ENCODE data around the gene MLXIPL. TPM values are rescaled to one million over a fixed set of nuclear protein-coding genes. Genes with fewer than 3 reads are reported as not detected.
"Not testable (repeated sequence)": the region's sequence is repeated elsewhere in the genome, so short reads cannot be mapped to it uniquely, and the experiment has no call there.

Gene MLXIPL
- total and polyA plus RNA-seq, 3 experiments from 2014 or later, result not detected

DNA sequence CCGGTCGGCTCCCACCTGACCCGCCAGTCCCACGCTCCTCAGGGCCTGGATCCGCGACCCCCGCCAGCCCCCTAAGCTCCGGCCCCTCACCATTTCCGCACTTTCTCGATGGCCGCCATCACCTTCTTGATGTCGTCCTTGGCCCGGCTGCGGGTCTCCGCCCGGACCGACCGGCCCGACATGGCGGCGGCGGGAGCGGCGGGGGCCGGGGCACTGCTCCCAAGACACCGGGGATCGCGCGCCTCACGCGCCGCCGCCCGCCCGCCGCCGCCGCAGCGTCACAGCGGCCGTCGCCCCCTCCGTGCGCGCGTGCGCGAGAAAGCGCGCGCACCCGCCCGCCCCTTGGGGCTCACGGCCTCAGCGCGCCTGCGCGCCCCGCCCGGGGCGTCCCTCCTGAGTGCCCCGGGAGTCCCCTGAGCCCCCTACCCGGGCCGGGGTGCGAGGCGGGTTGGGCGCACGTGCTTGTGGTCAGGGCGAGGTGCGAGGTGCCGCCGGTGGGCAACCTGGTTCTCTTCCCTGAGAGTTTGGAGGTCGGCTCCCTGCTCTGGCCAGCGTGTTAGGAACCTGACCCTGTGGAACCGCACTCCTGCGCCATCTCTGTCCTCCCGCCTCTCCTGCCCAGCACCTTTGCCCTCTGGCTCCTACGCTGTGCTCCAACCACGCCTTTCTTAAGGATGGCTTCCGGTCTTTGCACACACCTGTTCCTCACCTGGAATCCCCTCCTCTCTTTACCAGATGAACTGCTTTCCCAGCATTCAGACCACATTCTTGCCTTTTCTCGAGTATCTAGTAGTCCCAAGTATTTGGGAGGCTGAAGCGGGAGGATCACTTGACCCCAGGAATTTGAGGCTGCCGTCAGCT lies 66.7 kb downstream of the MLXIPL start, which contains the start of gene BCL7B:
Gene BCL7B, minus strand, starts transcription at position 294 of the 861 bp plus-strand sequence. Its CDS starts 112 bp downstream, at position 182.
- H3K4me1 ChIP-seq (ENCODE audit: insufficient read depth, low read length), result peaks cover 25% of the 10 kb centered on the region
- DNase-seq, result peak; percentile 71 to 88 (median 81)
- ChIA-PET POLR2A (interaction anchor here (0.6 to 5.3 kb wide), 6 partner anchors 9 to 49 kb away, joined by 3 to 62 read pairs (median 6); partner anchors contain the start of genes BAZ1B and TBL2), CTCF (interaction anchor here (1.7 to 4.8 kb wide), 2 partner anchors 30 to 36 kb away, joined by 5 to 29 read pairs; partner anchors contain the start of gene BAZ1B)
- peak within 1 kb of the TSS; percentile 84 for H3K4me3 ChIP-seq (ENCODE audit: low read length)
- Mint-ChIP-seq H3K4me3 (peak within 1 kb of the TSS; percentile 86 to 97 (median 93)), H3K27ac (peak within 1 kb of the TSS; percentile 94 to 99 (median 96)), H3K27me3 (peaks cover 0 to 3% of the 10 kb centered on the region in 2 donors), H3K9me3 (no peaks in the 10 kb centered on the region), H3K36me3 (peaks cover 0 to 23% (median 2%) of the 10 kb centered on the region in 3 donors), H3K4me1 (peaks cover 20 to 41% (median 30%) of the 10 kb centered on the region in 3 donors)
- H3K27ac ChIP-seq (ENCODE audit: low read depth, low read length), result peak within 1 kb of the TSS; percentile 94
- no peaks in the 10 kb centered on the region for H3K27me3 ChIP-seq (ENCODE audit: insufficient read depth, low read length, poor library complexity, severe bottlenecking)
- H3K9me3 ChIP-seq (ENCODE audit: low read length), result no peaks in the 10 kb centered on the region
- H3K36me3 ChIP-seq (ENCODE audit: insufficient read depth, low read length), result no peaks in the 10 kb centered on the region

DNA sequence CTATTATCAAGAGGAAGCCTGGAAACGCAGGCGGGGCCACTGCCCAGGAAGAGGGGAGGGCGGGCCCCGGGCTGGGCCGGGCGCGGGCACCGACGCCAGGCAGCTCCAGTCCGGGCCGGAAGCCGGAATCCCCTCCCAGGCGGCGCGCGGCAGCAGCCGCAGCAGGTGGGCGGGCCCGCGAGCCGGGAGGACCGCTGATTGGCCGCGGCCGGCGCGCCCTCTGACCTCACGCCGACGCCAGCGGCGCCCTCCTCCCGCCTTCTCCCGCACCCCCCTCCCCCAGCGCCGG lies 67.3 kb downstream of the MLXIPL start:
- POLR2A ChIA-PET, result interaction anchor here (0.6 to 5.3 kb wide), 6 partner anchors 9 to 162 kb away, joined by 3 to 62 read pairs (median 6); partner anchors contain the start of genes BAZ1B, STX1A and TBL2

DNA sequence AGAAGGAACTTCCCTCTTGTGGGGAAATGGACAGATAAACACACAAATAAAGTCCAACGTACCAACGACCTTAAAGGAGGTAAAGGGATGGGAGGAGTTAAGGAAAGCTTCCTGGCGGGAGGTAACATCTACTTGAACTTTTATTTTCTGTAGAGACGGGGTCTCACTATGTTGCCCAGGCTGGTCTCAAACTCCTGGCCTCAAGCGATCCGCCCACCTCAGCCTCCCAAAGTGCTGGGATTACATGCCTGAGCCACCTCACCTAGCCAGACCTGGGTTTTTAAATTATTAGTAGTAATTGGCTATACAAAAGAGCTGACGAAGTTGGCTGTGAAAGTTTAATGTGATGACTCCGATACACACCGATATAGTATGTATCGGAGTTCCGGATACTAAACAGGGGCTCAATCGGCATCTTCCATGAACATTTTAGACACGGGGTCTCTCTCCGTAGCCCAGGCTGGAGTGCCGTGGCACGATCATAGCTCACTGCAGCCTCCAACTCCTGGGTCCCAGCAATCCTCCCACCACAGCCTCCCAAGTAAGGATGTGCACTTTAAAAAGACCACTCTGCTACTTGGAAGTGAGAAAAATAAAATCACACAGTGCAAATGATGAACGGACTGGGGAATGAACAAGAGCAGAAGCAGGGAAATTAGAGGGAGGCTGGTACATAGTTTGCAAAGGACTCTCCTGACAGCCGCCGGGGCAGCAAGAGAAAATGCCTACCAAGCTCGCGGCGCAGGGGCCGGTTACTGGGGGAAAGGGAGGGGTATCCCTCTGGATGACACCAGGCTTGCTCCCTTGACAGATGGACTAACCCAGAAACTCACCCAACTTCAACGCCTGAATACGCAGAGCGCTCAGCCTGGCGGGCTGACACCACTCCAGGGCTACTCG lies 67.9 kb downstream of the MLXIPL start:
- Histone ChIP-seq H3K27me3 (ENCODE audit: insufficient read depth, low read length, poor library complexity, severe bottlenecking) (no peaks in the 10 kb centered on the region), H3K27ac (ENCODE audit: low read depth, low read length) (peak overlapping the region; percentile 94), H3K4me1 (ENCODE audit: insufficient read depth, low read length) (peaks cover 25% of the 10 kb centered on the region), H3K36me3 (ENCODE audit: insufficient read depth, low read length) (peaks cover 2% of the 10 kb centered on the region), H3K9me3 (ENCODE audit: low read length) (no peaks in the 10 kb centered on the region), H3K4me3 (ENCODE audit: low read length) (peak overlapping the region; percentile 81)
- H3K36me3 Mint-ChIP-seq, result peaks cover 0 to 31% (median 6%) of the 10 kb centered on the region in 3 donors
- POLR2A ChIA-PET, result interaction anchor here (0.8 to 5.3 kb wide), 5 partner anchors 10 to 163 kb away, joined by 3 to 62 read pairs (median 9); partner anchors contain the start of genes BAZ1B, STX1A and TBL2
- H3K27me3 Mint-ChIP-seq, result peaks cover 0 to 3% of the 10 kb centered on the region in 2 donors
- DNase-seq, result no peak
- CTCF ChIA-PET, result interaction anchor here (1.7 to 4.8 kb wide), 2 partner anchors 29 to 35 kb away, joined by 5 to 29 read pairs; partner anchors contain the start of gene BAZ1B
- peaks cover 24 to 46% (median 34%) of the 10 kb centered on the region in 3 donors for H3K4me1 Mint-ChIP-seq
- H3K9me3 Mint-ChIP-seq, result no peaks in the 10 kb centered on the region
- H3K27ac Mint-ChIP-seq, result peak overlapping the region; percentile 82 to 96 (median 92)
- H3K4me3 Mint-ChIP-seq, result peak overlapping the region; percentile 86 to 93 (median 92)

More for the DNA sequence above, 67.3 kb downstream of the MLXIPL start:
- no peaks in the 10 kb centered on the region for H3K9me3 Mint-ChIP-seq
- CTCF ChIA-PET, result interaction anchor here (1.7 to 4.8 kb wide), 2 partner anchors 30 to 36 kb away, joined by 5 to 29 read pairs; partner anchors contain the start of gene BAZ1B
- Histone ChIP-seq H3K36me3 (ENCODE audit: insufficient read depth, low read length) (no peaks in the 10 kb centered on the region), H3K27ac (ENCODE audit: low read depth, low read length) (peak overlapping the region; percentile 94), H3K9me3 (ENCODE audit: low read length) (no peaks in the 10 kb centered on the region), H3K4me1 (ENCODE audit: insufficient read depth, low read length) (peaks cover 25% of the 10 kb centered on the region), H3K27me3 (ENCODE audit: insufficient read depth, low read length, poor library complexity, severe bottlenecking) (no peaks in the 10 kb centered on the region), H3K4me3 (ENCODE audit: low read length) (peak overlapping the region; percentile 81)
- H3K4me3 Mint-ChIP-seq, result peak overlapping the region; percentile 86 to 93 (median 92)
- peaks cover 23 to 44% (median 32%) of the 10 kb centered on the region in 3 donors for H3K4me1 Mint-ChIP-seq
- DNase-seq, result peak; percentile 90 to 93 (median 92)
- peaks cover 0 to 3% of the 10 kb centered on the region in 2 donors for H3K27me3 Mint-ChIP-seq
- peak overlapping the region; percentile 86 to 96 (median 94) for H3K27ac Mint-ChIP-seq
- peaks cover 0 to 29% (median 5%) of the 10 kb centered on the region in 3 donors for H3K36me3 Mint-ChIP-seq

DNA sequence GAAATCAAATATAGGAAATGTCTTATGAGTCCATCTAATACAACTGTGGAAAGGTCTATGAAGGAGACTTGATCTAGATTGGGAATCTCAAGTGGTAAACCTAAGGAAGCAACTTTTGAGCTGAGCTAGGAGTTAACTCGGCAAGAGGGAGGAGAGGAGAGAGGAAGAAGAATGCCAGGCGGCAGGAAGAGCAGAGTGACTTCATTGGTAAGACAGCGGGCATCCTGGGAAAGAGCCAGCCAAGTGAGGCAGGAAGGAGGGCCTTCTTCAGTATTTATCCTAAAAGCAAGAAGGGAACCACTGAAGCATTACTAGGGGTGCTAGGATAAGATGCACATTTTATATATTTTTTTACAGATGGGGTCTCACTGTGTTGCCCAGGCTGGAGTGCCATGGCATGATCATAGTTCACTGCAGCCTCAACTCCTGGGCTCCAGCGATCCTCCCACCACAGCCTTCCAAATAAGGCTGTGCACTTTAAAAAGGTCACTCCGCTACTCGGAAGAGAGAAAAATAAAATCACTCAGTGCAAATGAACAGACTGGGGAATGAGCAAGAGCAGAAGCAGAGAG lies 68.8 kb downstream of the MLXIPL start:
- POLR2A ChIA-PET, result interaction anchor here (2.1 to 5.3 kb wide), 2 partner anchors 23 to 34 kb away, joined by 34 to 62 read pairs; partner anchors contain the start of genes BAZ1B and TBL2
- Mint-ChIP-seq H3K4me3 (peak overlapping the region; percentile 86 to 93 (median 92)), H3K9me3 (no peaks in the 10 kb centered on the region), H3K4me1 (peaks cover 26 to 53% (median 39%) of the 10 kb centered on the region in 3 donors), H3K36me3 (peaks cover 0 to 37% (median 9%) of the 10 kb centered on the region in 3 donors), H3K27ac (peak overlapping the region; percentile 67 to 96 (median 88)), H3K27me3 (peaks cover 0 to 3% of the 10 kb centered on the region in 2 donors)
- CTCF ChIA-PET, result interaction anchor here (4.8 kb wide), 1 partner anchor 34 kb away, joined by 29 read pairs; the partner anchor contains the start of gene BAZ1B
- peak overlapping the region; percentile 81 for H3K4me3 ChIP-seq (ENCODE audit: low read length)
- H3K27me3 ChIP-seq (ENCODE audit: insufficient read depth, low read length, poor library complexity, severe bottlenecking), result no peaks in the 10 kb centered on the region
- H3K36me3 ChIP-seq (ENCODE audit: insufficient read depth, low read length), result peaks cover 9% of the 10 kb centered on the region
- H3K27ac ChIP-seq (ENCODE audit: low read depth, low read length), result peak overlapping the region; percentile 94
- H3K9me3 ChIP-seq (ENCODE audit: low read length), result no peaks in the 10 kb centered on the region
- no peak for DNase-seq
- peaks cover 25% of the 10 kb centered on the region for H3K4me1 ChIP-seq (ENCODE audit: insufficient read depth, low read length)

DNA sequence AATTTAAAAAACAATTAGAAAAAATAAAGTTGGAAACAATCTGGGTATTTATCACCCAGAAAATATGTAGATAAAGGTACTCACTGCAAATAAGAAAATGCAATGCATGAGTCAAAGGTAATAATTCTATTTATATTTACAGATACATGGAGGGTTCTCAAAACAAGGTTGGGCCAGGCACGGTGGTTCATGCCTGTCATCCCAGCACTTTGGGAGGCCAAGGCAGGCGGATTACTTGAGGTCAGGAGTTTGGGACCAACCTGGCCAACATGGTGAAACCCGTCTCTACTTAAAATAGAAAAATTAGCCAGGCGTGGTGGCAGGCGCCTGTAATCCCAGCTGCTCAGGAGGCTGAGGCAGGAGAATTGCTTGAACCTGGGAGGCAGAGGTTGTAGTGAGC lies 74.2 kb downstream of the MLXIPL start:
- peaks cover 0 to 65% (median 14%) of the 10 kb centered on the region in 3 donors for H3K36me3 Mint-ChIP-seq
- H3K36me3 ChIP-seq (ENCODE audit: insufficient read depth, low read length); H3K27me3 ChIP-seq (ENCODE audit: insufficient read depth, low read length, poor library complexity, severe bottlenecking); H3K4me1 ChIP-seq (ENCODE audit: insufficient read depth, low read length); H3K9me3 Mint-ChIP-seq; DNase-seq; H3K9me3 ChIP-seq (ENCODE audit: low read length); H3K4me3 ChIP-seq (ENCODE audit: low read length); CTCF ChIA-PET; H3K27ac ChIP-seq (ENCODE audit: low read depth, low read length); POLR2A ChIA-PET; H3K4me3 Mint-ChIP-seq; H3K27me3 Mint-ChIP-seq: not testable (repeated sequence)
- peak overlapping the region in 1 of 8 donors; percentile 32 for H3K27ac Mint-ChIP-seq
- peaks cover 32 to 69% (median 51%) of the 10 kb centered on the region in 3 donors for H3K4me1 Mint-ChIP-seq

DNA sequence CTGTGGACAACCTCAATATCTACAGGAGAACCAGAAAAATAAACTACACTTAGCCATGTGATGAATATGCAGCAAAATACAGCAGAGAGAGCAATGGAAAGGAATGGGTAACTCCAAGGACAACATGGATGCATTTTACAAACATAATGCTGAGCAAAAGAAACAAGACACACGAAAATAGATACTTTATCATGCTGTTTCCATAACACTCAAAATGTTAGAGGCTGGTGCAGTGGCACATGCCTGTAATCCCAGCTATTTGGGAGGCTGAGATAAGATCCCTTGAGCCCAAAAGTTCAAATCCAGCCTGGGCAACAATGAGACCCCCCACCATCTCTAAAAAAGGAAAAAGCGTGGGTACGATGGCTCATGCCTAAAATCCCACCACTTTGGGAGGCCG lies 75.1 kb downstream of the MLXIPL start:
- POLR2A ChIA-PET, result no interaction called here

DNA sequence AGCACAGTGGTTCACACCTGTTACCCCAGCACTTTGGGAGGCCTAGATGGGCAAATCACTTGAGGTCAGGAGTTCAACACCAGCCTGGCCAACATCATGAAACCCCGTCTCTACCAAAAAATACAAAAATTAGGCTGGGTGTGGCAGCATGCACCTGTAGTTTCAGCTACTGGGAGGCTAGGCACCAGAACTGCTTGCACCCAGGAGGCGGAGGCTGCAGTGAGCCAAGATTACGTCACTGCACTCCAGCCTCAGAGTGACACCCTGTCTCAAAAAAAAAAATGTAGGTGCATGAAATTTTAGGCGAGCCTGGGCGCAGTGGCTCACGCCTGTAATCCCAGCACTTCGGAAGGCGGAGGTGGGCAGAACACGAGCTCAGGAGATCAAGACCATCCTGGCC lies 76.5 kb downstream of the MLXIPL start:
- peaks cover 0 to 67% (median 17%) of the 10 kb centered on the region in 3 donors for H3K36me3 Mint-ChIP-seq
- Histone ChIP-seq H3K27me3 (ENCODE audit: insufficient read depth, low read length, poor library complexity, severe bottlenecking) (no peaks in the 10 kb centered on the region), H3K9me3 (ENCODE audit: low read length) (no peaks in the 10 kb centered on the region), H3K4me3 (ENCODE audit: low read length) (no peak overlapping the region), H3K4me1 (ENCODE audit: insufficient read depth, low read length) (no peaks in the 10 kb centered on the region), H3K36me3 (ENCODE audit: insufficient read depth, low read length) (peaks cover 10% of the 10 kb centered on the region), H3K27ac (ENCODE audit: low read depth, low read length) (no peak overlapping the region)
- no peak overlapping the region for H3K4me3 Mint-ChIP-seq
- H3K4me1 Mint-ChIP-seq, result peaks cover 33 to 64% (median 44%) of the 10 kb centered on the region in 3 donors
- H3K27ac Mint-ChIP-seq, result peak overlapping the region in 4 of 8 donors; percentile 30 to 65 (median 46)
- no peaks in the 10 kb centered on the region for H3K9me3 Mint-ChIP-seq
- no peaks in the 10 kb centered on the region for H3K27me3 Mint-ChIP-seq
- DNase-seq, result no peak
- CTCF ChIA-PET, result interaction anchor here (0.9 kb wide), 1 partner anchor 10 kb away, joined by 3 read pairs; no protein-coding TSS in a partner anchor
- POLR2A ChIA-PET, result interaction anchor here (0.8 kb wide), 1 partner anchor 9 kb away, joined by 3 read pairs; no protein-coding TSS in a partner anchor

More for the DNA sequence above, 75.1 kb downstream of the MLXIPL start:
- CTCF ChIA-PET, result no interaction called here
- Mint-ChIP-seq H3K27ac (peak overlapping the region in 6 of 8 donors; percentile 0 to 84 (median 20)), H3K27me3 (no peaks in the 10 kb centered on the region), H3K36me3 (peaks cover 0 to 64% (median 14%) of the 10 kb centered on the region in 3 donors), H3K4me1 (peaks cover 30 to 67% (median 48%) of the 10 kb centered on the region in 3 donors), H3K4me3 (peak overlapping the region in 1 of 7 donors; percentile 13), H3K9me3 (no peaks in the 10 kb centered on the region)
- no peak for DNase-seq
- no peak overlapping the region for H3K27ac ChIP-seq (ENCODE audit: low read depth, low read length)
- H3K4me1 ChIP-seq (ENCODE audit: insufficient read depth, low read length), result no peaks in the 10 kb centered on the region
- H3K36me3 ChIP-seq (ENCODE audit: insufficient read depth, low read length), result peaks cover 9% of the 10 kb centered on the region
- no peaks in the 10 kb centered on the region for H3K9me3 ChIP-seq (ENCODE audit: low read length)
- H3K4me3 ChIP-seq (ENCODE audit: low read length), result no peak overlapping the region
- no peaks in the 10 kb centered on the region for H3K27me3 ChIP-seq (ENCODE audit: insufficient read depth, low read length, poor library complexity, severe bottlenecking)

Data from CD8-positive, alpha-beta memory T cell (primary cell).